GM10266 (cell line): ENCODE measurements around the gene RAB3IL1.

ENCODE experiments used
- DNase-seq: peaks from one replicate; pipeline ENCODE4 v3.0.0; 2012; ENCODE audit errors: extremely low spot score
- TF ChIP-seq, protein P1 (sequence below): IDR thresholded peaks from 2 replicates; pipeline ENCODE4 v1.5.1; 2012; ENCODE audit warnings: mild to moderate bottlenecking, low read depth; ENCODE audit not compliant: control insufficient read depth, insufficient read depth; ENCODE audit errors: missing control alignments

The RAB3IL1 gene

DNA sequence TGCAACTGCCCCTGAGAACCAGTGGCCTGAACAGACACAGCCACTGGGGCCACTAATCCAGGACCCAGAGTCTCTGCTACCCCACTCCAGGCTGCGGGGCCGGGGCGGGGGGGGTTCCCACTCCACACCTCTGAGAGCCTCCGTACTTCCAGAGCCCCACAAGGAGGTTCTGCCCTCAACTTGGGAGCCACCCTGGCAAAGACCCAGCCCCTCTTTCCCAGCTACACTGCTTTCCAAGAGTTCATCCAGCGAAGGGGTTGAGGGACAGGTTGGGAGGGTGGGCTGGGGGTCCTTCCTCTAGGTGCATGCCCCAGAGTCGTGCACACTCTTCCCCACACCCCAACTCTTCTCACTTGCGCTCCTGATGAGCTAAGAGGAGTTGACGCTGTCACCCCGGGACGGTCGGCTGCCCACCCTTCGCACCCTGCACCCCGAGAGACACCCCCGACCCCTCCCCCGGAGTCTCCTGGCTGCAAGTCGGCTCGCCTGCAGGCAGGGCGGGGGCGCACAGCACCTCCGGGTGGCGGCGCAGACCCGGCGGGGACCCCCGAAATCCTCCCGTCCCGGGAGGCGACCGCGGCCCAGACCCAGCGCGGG is 531 bp downstream of the RAB3IL1 start:
- DNase-seq = no peak
- TF ChIP-seq, protein P1, sequence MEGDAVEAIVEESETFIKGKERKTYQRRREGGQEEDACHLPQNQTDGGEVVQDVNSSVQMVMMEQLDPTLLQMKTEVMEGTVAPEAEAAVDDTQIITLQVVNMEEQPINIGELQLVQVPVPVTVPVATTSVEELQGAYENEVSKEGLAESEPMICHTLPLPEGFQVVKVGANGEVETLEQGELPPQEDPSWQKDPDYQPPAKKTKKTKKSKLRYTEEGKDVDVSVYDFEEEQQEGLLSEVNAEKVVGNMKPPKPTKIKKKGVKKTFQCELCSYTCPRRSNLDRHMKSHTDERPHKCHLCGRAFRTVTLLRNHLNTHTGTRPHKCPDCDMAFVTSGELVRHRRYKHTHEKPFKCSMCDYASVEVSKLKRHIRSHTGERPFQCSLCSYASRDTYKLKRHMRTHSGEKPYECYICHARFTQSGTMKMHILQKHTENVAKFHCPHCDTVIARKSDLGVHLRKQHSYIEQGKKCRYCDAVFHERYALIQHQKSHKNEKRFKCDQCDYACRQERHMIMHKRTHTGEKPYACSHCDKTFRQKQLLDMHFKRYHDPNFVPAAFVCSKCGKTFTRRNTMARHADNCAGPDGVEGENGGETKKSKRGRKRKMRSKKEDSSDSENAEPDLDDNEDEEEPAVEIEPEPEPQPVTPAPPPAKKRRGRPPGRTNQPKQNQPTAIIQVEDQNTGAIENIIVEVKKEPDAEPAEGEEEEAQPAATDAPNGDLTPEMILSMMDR = no peak

DNA sequence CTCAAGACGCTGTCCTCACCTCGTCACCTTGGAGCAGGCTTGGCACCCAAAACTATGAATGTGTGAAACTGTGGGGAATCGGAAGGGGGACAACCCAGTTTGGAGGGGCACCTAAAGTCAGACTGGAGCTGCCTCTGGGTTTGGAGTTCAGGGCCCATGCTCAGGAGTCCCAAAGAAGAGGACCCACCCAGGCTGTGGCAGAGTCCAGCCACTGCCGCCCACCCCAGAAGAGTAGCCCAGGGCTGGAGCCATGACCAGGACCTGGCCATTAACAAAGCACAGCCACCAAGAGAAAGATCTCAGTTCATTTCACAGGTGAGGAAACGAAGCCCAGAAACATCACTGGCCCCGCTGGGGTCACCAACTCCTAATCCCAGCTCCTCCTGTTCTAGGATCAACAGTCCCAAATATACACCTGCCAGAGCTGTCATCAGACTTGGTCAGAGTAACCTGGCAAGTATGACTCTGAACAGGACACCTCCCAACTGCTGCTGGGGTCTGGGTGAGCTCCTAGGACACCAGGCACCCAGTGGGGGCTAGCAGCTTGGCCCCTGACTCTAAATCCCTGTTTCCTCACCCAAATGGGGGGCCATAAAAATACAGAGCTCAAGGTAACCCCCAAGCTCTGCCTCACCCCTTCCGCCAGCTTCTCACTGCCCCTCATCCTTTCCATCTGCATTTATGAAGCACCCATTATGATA is 2.7 kb downstream of the RAB3IL1 start:
- no peak for DNase-seq
- TF ChIP-seq, protein P1 = no peak

DNA sequence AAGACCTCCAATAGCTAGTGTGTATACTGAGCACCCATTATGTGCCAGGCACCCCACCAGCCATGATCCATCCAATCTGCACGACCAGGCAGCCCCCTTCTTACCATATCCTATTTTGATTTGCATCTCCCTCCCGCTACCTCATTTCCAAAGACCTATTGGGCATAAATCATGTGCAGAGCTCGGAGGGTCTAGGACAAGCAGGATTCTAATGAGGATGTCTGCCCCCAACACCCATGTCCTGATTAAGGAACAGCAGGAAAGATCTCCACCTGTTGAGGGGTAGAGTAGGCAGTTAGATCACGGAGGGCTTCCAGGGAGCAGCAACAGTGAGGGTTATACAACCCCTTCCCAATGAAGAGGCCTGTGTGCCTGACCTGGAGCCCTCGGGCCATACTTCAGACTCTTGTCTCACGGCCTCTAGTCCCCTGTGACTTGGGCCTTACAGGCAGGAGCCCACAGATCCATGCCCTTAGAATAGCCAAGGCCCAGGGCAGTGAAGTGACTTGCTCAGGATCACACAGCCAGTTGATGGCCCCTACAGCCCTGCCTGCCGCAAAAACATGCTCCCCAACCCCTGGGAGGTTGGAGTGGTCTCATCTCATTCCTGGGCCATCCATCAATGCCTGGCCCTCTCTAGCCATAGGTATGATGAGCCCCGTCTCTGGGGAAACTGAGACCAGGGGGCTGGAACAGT is 3.5 kb downstream of the RAB3IL1 start:
- TF ChIP-seq, protein P1 = no peak

DNA sequence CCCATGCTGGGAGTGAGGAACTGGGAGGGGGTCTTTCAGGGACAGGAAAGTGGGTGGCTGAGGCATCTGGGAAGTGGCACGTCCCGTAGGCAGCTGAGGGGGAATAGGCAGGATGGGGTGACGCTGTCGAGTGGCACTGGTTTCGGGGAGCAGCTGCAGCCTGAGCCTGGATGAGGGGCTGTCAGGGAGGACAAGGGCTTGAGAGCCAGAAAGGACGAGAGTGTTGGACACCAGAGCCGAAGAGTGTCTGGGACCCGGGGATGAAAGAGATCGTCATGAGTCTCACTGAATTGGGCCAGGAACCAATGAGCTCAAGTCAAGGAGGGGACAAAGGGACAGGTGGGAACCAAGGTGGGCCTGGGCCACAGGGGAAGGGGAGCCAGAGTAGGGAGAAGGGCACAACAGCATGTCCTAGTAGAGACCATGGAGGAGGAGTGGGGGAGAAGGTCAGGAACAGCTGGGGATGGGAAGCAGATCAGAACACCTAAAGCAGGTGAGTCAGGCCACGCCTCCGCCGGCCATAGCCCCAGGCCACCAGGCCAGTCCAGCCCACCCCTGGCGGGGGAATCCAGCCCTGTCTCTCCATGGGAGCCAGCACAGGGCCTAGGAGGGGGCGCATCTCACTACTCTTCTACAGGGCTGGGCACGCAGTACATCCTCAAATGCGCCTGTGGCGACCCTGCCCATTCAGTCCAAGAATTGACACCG is 4.2 kb downstream of the RAB3IL1 start:
- DNase-seq = no peak
- TF ChIP-seq, protein P1 = no peak

More for the DNA sequence above, 3.5 kb downstream of the RAB3IL1 start:
- DNase-seq = no peak

DNA sequence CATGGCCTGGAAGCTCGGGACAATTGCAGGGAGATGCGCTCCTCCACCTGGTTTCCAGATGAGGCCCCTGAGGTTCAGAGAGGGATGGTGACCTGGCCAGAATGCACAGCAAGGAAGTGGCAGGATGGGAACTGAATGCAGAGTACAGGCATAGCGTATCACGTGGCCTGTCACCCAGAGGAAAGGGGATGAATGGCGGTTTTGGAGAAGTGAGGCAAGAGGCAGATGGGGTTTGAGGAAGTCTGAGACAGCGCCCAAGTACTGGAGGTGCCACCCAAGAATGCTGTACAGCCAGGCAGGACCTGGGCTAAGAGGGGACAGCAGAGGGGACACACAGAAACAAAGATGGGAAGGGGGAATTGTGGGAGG is 4.9 kb downstream of the RAB3IL1 start:
- TF ChIP-seq, protein P1 = no peak
- DNase-seq = no peak

DNA sequence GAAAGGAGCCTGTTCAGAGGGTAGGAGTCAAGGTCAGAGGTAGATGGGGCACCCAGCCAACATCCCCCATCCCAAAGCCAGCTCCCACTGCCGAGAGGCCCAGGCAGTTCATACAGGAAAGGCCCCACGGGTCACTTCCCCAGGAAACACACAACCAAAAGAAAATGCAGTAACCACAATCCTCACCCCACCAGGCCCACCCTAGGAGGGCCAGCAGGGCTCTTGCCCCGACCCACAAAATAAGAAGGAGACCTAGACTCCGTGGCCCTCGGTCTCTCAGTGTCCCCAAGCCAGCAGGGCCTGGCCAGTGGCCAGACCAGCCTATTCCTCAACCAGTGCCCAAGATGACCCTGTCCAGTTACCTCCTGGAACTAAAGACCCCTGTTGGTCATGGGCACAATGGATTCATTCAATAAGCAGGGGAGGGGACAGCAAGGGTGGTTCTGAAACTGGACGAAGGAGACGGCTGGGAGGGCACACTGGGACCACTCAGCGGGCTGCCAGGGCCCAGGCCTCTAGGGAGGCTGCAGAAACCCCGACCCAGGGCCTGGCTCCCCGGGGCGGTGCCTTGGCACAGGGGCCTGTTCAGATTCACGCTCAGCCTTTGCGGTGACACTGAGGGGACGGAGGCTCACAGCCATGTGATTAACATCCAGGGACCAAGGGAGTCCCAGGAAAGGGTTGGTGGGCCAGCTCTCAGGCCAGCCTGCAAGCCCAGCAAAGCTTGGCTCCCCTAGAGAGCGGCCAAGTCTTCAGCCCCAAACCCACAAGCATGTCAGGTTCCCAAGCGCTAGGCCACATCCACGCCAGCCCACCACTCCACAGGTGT is 5.5 kb downstream of the RAB3IL1 start:
- DNase-seq = no peak
- TF ChIP-seq, protein P1 = no peak
